ENCODE results near the gene STS. TPM values are rescaled to one million over a fixed set of nuclear protein-coding genes. Genes with fewer than 3 reads are reported as not detected.
A peak's percentile ranks its signal among the peaks of the same experiment; 100 is the strongest.

Gene STS
- total and polyA plus RNA-seq, 2 experiments from 2014 or later: 0.44 to 1.7 TPM

DNA sequence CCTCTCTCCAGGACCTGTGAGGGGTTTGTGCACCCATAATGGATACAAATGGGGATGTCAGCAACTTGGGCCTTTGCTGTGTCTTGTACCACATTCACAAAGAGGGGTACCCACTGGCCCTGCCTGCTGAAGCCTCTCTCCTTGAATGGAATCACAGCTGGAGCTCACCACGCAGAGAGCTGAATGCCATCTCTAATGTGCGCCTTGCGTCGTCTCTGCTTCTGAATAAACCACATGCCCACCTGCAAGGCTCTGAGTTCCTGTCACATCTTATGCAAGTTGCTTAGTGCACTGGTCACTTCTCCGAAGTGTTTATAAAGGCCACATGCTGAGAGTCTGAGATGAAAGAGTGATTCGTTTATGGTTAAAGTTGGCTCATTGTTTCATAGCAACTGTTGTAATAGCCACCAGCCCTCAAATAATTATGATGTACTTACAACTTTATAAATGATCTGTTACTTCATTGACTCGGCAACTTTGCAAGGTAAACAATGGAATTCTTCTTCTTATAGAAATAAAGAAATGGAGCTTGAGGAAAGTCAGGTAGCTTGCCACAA lies 6.6 kb downstream of the STS start:
- Mint-ChIP-seq H3K36me3 (ENCODE audit: low read depth) (no peaks in the 10 kb centered on the region), H3K27ac (no peak overlapping the region), H3K27me3 (ENCODE audit: insufficient read depth, low read depth, poor library complexity) (no peaks in the 10 kb centered on the region), H3K4me3 (no peak overlapping the region), H3K9me3 (no peaks in the 10 kb centered on the region), H3K4me1 (peaks cover 17% of the 10 kb centered on the region)
- H3K4me1 ChIP-seq (ENCODE audit: insufficient read depth): peaks cover 9% of the 10 kb centered on the region; the same call in 1 of the 2 replicates
- no peaks in the 10 kb centered on the region for H3K27me3 ChIP-seq (ENCODE audit: insufficient read depth)
- H3K4me2 ChIP-seq: no peak overlapping the region
- no peaks in the 10 kb centered on the region for H4K20me1 ChIP-seq (replicated peaks; ENCODE audit: insufficient read depth)
- TF ChIP-seq ZNF114 (CRISPR knock-in tag; IDR thresholded peaks at IDR 0.05) (no peak), JUNB (IDR thresholded peaks at IDR 0.05; ENCODE audit: unreplicated experiment) (no peak), CREB1 (CRISPR knock-in tag; IDR thresholded peaks at IDR 0.05; ENCODE audit: low read depth) (no peak), ZNF331 (CRISPR knock-in tag; IDR thresholded peaks at IDR 0.05; ENCODE audit: low read depth) (no peak), POLR2AphosphoS5 (IDR thresholded peaks at IDR 0.05; ENCODE audit: low read depth) (no peak), EZH2 (IDR thresholded peaks at IDR 0.05; ENCODE audit: low read depth, unreplicated experiment) (no peak), EZH2phosphoT487 (IDR thresholded peaks at IDR 0.05; ENCODE audit: unreplicated experiment) (no peak), STAT1 (IDR thresholded peaks at IDR 0.05; ENCODE audit: unreplicated experiment) (no peak), NANOG (IDR thresholded peaks at IDR 0.05; ENCODE audit: borderline replicate concordance) (no peak)
- TF ChIP-seq, protein P1, sequence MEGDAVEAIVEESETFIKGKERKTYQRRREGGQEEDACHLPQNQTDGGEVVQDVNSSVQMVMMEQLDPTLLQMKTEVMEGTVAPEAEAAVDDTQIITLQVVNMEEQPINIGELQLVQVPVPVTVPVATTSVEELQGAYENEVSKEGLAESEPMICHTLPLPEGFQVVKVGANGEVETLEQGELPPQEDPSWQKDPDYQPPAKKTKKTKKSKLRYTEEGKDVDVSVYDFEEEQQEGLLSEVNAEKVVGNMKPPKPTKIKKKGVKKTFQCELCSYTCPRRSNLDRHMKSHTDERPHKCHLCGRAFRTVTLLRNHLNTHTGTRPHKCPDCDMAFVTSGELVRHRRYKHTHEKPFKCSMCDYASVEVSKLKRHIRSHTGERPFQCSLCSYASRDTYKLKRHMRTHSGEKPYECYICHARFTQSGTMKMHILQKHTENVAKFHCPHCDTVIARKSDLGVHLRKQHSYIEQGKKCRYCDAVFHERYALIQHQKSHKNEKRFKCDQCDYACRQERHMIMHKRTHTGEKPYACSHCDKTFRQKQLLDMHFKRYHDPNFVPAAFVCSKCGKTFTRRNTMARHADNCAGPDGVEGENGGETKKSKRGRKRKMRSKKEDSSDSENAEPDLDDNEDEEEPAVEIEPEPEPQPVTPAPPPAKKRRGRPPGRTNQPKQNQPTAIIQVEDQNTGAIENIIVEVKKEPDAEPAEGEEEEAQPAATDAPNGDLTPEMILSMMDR (conservative IDR thresholded peaks at IDR 0.05; ENCODE audit: low read depth in 2 of 2): no peak
- TF ChIP-seq, protein P2, sequence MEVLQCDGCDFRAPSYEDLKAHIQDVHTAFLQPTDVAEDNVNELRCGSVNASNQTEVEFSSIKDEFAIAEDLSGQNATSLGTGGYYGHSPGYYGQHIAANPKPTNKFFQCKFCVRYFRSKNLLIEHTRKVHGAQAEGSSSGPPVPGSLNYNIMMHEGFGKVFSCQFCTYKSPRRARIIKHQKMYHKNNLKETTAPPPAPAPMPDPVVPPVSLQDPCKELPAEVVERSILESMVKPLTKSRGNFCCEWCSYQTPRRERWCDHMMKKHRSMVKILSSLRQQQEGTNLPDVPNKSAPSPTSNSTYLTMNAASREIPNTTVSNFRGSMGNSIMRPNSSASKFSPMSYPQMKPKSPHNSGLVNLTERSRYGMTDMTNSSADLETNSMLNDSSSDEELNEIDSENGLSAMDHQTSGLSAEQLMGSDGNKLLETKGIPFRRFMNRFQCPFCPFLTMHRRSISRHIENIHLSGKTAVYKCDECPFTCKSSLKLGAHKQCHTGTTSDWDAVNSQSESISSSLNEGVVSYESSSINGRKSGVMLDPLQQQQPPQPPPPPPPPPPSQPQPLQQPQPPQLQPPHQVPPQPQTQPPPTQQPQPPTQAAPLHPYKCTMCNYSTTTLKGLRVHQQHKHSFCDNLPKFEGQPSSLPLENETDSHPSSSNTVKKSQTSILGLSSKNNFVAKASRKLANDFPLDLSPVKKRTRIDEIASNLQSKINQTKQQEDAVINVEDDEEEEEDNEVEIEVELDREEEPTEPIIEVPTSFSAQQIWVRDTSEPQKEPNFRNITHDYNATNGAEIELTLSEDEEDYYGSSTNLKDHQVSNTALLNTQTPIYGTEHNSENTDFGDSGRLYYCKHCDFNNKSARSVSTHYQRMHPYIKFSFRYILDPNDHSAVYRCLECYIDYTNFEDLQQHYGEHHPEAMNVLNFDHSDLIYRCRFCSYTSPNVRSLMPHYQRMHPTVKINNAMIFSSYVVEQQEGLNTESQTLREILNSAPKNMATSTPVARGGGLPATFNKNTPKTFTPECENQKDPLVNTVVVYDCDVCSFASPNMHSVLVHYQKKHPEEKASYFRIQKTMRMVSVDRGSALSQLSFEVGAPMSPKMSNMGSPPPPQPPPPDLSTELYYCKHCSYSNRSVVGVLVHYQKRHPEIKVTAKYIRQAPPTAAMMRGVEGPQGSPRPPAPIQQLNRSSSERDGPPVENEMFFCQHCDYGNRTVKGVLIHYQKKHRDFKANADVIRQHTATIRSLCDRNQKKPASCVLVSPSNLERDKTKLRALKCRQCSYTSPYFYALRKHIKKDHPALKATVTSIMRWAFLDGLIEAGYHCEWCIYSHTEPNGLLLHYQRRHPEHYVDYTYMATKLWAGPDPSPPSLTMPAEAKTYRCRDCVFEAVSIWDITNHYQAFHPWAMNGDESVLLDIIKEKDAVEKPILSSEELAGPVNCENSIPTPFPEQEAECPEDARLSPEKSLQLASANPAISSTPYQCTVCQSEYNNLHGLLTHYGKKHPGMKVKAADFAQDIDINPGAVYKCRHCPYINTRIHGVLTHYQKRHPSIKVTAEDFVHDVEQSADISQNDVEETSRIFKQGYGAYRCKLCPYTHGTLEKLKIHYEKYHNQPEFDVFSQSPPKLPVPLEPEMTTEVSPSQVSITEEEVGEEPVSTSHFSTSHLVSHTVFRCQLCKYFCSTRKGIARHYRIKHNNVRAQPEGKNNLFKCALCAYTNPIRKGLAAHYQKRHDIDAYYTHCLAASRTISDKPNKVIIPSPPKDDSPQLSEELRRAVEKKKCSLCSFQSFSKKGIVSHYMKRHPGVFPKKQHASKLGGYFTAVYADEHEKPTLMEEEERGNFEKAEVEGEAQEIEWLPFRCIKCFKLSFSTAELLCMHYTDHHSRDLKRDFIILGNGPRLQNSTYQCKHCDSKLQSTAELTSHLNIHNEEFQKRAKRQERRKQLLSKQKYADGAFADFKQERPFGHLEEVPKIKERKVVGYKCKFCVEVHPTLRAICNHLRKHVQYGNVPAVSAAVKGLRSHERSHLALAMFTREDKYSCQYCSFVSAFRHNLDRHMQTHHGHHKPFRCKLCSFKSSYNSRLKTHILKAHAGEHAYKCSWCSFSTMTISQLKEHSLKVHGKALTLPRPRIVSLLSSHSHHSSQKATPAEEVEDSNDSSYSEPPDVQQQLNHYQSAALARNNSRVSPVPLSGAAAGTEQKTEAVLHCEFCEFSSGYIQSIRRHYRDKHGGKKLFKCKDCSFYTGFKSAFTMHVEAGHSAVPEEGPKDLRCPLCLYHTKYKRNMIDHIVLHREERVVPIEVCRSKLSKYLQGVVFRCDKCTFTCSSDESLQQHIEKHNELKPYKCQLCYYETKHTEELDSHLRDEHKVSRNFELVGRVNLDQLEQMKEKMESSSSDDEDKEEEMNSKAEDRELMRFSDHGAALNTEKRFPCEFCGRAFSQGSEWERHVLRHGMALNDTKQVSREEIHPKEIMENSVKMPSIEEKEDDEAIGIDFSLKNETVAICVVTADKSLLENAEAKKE (CRISPR knock-in tag; IDR thresholded peaks at IDR 0.05): no peak
- TF ChIP-seq, protein P3, sequence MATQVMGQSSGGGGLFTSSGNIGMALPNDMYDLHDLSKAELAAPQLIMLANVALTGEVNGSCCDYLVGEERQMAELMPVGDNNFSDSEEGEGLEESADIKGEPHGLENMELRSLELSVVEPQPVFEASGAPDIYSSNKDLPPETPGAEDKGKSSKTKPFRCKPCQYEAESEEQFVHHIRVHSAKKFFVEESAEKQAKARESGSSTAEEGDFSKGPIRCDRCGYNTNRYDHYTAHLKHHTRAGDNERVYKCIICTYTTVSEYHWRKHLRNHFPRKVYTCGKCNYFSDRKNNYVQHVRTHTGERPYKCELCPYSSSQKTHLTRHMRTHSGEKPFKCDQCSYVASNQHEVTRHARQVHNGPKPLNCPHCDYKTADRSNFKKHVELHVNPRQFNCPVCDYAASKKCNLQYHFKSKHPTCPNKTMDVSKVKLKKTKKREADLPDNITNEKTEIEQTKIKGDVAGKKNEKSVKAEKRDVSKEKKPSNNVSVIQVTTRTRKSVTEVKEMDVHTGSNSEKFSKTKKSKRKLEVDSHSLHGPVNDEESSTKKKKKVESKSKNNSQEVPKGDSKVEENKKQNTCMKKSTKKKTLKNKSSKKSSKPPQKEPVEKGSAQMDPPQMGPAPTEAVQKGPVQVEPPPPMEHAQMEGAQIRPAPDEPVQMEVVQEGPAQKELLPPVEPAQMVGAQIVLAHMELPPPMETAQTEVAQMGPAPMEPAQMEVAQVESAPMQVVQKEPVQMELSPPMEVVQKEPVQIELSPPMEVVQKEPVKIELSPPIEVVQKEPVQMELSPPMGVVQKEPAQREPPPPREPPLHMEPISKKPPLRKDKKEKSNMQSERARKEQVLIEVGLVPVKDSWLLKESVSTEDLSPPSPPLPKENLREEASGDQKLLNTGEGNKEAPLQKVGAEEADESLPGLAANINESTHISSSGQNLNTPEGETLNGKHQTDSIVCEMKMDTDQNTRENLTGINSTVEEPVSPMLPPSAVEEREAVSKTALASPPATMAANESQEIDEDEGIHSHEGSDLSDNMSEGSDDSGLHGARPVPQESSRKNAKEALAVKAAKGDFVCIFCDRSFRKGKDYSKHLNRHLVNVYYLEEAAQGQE (IDR thresholded peaks at IDR 0.05; ENCODE audit: unreplicated experiment): no peak
- TF ChIP-seq, protein P4, sequence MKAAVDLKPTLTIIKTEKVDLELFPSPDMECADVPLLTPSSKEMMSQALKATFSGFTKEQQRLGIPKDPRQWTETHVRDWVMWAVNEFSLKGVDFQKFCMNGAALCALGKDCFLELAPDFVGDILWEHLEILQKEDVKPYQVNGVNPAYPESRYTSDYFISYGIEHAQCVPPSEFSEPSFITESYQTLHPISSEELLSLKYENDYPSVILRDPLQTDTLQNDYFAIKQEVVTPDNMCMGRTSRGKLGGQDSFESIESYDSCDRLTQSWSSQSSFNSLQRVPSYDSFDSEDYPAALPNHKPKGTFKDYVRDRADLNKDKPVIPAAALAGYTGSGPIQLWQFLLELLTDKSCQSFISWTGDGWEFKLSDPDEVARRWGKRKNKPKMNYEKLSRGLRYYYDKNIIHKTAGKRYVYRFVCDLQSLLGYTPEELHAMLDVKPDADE (IDR thresholded peaks at IDR 0.05): no peak
- H3K79me2 ChIP-seq (replicated peaks; ENCODE audit: insufficient read depth): no peaks in the 10 kb centered on the region
- H2AFZ ChIP-seq: no peak overlapping the region
- H3K27ac ChIP-seq (ENCODE audit: low read depth): no peak overlapping the region
- DNase-seq (ENCODE audit: low spot score) (peak; percentile 1), ATAC-seq (no peak)
- no peaks in the 10 kb centered on the region for H3F3A ChIP-seq (replicated peaks; ENCODE audit: low read depth)
- H3K4me3 ChIP-seq: no peak overlapping the region
- H3K36me3 ChIP-seq (ENCODE audit: insufficient read depth): no peaks in the 10 kb centered on the region
- no peaks in the 10 kb centered on the region for H3K9me2 ChIP-seq (ENCODE audit: insufficient read depth)

All from GM23338 (cell line).